ENCODE data around the gene ALG12. TPM values are rescaled to one million over a fixed set of nuclear protein-coding genes. Genes with fewer than 3 reads are reported as not detected.
"Not testable (repeated sequence)": the region's sequence is repeated elsewhere in the genome, so short reads cannot be mapped to it uniquely, and the experiment has no call there.

The ALG12 gene
- total RNA-seq, 1 experiment from 2014 or later: 29.2 TPM

- no peak for TF ChIP-seq E2F4 (CRISPR knock-in tag; IDR thresholded peaks at IDR 0.05; ENCODE audit: borderline replicate concordance, low read depth)
- no peak for TF ChIP-seq HMGA2 (CRISPR knock-in tag; IDR thresholded peaks at IDR 0.05)
- TF ChIP-seq EMX1 (CRISPR knock-in tag; IDR thresholded peaks at IDR 0.05): no peak
- no peak for TF ChIP-seq CDX4 (CRISPR knock-in tag; IDR thresholded peaks at IDR 0.05; ENCODE audit: borderline replicate concordance)
- TF ChIP-seq ZNF671 (CRISPR knock-in tag; IDR thresholded peaks at IDR 0.05): no peak
- TF ChIP-seq, protein P1, sequence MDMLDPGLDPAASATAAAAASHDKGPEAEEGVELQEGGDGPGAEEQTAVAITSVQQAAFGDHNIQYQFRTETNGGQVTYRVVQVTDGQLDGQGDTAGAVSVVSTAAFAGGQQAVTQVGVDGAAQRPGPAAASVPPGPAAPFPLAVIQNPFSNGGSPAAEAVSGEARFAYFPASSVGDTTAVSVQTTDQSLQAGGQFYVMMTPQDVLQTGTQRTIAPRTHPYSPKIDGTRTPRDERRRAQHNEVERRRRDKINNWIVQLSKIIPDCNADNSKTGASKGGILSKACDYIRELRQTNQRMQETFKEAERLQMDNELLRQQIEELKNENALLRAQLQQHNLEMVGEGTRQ (CRISPR knock-in tag; IDR thresholded peaks at IDR 0.05): peak; percentile 13; the same call in 1 of the 2 replicates
- TF ChIP-seq KAT7 (CRISPR knock-in tag; IDR thresholded peaks at IDR 0.05; ENCODE audit: borderline replicate concordance): no peak
These were observed 65.0 kb downstream of the ALG12 start, which contains the start of gene ZBED4 (continued) for GRCh38 chr22:49852898-49853894.

GRCh38 chr22:49852568-49852897 is 65.7 kb downstream of the ALG12 start:
- ATAC-seq; H3K27ac Mint-ChIP-seq; H3K9me3 Mint-ChIP-seq; DNase-seq (ENCODE audit: low spot score); H3K36me3 Mint-ChIP-seq; POLR2A ChIA-PET: not testable (repeated sequence)
- peaks cover 21% of the 10 kb centered on the region for H3K4me1 Mint-ChIP-seq
- CTCF ChIA-PET: interaction anchor here (0.6 kb wide), 1 partner anchor 47 kb away, joined by 3 read pairs; no protein-coding TSS in a partner anchor
- peaks cover 51% of the 10 kb centered on the region for H3K27me3 Mint-ChIP-seq (ENCODE audit: low read depth)
- H3K4me3 Mint-ChIP-seq: peak overlapping the region; percentile 63

DNA sequence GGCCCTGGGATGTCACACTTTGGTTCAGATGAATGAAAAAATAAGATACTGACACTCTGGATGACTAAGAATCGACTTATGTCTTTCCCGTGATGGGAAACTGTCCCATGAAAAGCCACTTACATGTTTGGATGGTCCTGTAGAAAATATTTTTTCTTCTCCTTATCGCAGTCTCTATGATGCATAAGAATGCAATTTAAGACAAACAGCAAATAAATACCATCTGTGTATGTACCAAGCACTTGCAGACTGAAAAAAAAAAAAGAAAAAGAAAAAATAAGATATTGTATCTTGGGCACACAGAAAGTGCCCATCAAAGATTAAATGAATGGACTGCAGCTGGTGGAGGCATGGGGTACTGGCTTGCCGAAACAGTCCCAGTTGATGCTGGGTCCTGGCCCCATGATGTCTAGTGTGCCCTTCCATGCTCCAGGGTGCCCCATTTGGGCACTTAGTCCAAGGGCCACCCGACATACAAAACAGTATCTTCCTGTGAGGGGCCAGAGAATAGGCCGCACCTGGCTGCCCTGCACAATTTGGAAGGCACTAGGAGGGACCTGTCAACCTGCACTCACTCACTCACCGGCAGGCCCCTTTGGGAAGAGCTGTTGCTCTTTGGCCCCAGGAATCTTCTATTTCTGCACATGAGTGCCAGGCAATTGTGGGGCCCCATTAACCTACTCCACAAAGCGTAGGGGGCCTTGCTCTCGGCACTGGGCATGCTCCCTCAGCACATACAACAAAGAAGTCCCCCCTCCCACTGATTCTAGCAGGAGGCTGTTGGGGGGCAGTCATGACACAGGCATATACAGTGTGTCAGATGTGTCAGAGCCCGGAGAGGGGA is 67.1 kb downstream of the ALG12 start:
- H3K4me3 Mint-ChIP-seq: peak overlapping the region; percentile 65; the same call in 1 of the 2 replicates
- no peak for ATAC-seq
- no peaks in the 10 kb centered on the region for H3K9me3 Mint-ChIP-seq
- H3K36me3 Mint-ChIP-seq: no peaks in the 10 kb centered on the region
- CTCF ChIA-PET: no interaction called here
- POLR2A ChIA-PET: no interaction called here
- no peak overlapping the region for H3K27ac Mint-ChIP-seq
- peaks cover 64% of the 10 kb centered on the region for H3K27me3 Mint-ChIP-seq (ENCODE audit: low read depth)
- no peak for DNase-seq (ENCODE audit: low spot score)
- peaks cover 17% of the 10 kb centered on the region for H3K4me1 Mint-ChIP-seq
- TF ChIP-seq, protein P2, sequence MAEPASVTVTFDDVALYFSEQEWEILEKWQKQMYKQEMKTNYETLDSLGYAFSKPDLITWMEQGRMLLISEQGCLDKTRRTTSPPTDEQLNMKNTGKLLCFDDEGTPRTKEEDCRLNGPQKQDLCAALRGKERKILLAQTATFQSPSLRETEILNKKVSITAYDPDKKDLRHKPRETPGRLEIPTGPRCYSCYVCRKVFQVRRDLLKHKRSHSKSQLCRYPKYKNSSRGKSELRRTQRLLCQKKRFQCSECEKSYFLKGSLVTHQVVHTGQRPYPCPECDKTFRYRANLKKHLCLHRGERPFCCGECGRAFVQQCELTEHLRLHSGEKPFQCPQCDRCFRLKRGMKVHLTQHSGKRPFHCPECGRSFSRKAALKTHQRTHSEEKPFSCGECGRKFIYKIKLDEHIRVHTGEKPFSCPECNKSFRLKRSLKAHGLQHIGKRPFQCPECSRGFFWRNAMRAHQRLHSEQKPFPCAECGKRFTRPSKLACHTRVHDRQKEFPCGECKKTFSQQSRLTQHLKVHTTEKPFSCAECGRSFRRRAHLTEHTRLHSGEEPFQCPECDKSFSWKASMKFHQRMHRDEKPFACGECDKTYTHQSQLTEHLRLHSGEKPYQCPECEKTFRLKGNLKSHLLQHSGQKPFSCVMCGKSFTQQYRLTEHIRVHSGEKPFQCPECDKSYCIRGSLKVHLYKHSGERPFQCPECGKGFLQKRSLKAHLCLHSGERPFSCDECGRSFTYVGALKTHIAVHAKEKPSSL (CRISPR knock-in tag; conservative IDR thresholded peaks at IDR 0.05): no peak
- no peak for TF ChIP-seq ZNF121 (CRISPR knock-in tag; IDR thresholded peaks at IDR 0.05)
- TF ChIP-seq, protein P3, sequence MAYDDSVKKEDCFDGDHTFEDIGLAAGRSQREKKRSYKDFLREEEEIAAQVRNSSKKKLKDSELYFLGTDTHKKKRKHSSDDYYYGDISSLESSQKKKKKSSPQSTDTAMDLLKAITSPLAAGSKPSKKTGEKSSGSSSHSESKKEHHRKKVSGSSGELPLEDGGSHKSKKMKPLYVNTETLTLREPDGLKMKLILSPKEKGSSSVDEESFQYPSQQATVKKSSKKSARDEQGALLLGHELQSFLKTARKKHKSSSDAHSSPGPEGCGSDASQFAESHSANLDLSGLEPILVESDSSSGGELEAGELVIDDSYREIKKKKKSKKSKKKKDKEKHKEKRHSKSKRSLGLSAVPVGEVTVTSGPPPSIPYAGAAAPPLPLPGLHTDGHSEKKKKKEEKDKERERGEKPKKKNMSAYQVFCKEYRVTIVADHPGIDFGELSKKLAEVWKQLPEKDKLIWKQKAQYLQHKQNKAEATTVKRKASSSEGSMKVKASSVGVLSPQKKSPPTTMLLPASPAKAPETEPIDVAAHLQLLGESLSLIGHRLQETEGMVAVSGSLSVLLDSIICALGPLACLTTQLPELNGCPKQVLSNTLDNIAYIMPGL (CRISPR knock-in tag; IDR thresholded peaks at IDR 0.05): no peak
- no peak for TF ChIP-seq FOXJ3 (CRISPR knock-in tag; IDR thresholded peaks at IDR 0.05; ENCODE audit: borderline replicate concordance)
- TF ChIP-seq ZNF317 (CRISPR knock-in tag; IDR thresholded peaks at IDR 0.05; ENCODE audit: borderline replicate concordance, low read depth): no peak
- TF ChIP-seq OVOL2 (CRISPR knock-in tag; IDR thresholded peaks at IDR 0.05; ENCODE audit: borderline replicate concordance): no peak
- TF ChIP-seq, protein P4, sequence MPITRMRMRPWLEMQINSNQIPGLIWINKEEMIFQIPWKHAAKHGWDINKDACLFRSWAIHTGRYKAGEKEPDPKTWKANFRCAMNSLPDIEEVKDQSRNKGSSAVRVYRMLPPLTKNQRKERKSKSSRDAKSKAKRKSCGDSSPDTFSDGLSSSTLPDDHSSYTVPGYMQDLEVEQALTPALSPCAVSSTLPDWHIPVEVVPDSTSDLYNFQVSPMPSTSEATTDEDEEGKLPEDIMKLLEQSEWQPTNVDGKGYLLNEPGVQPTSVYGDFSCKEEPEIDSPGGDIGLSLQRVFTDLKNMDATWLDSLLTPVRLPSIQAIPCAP (CRISPR knock-in tag; IDR thresholded peaks at IDR 0.05): no peak
- no peak for TF ChIP-seq TEAD4 (CRISPR knock-in tag; IDR thresholded peaks at IDR 0.05)
- TF ChIP-seq CDX4 (CRISPR knock-in tag; IDR thresholded peaks at IDR 0.05; ENCODE audit: borderline replicate concordance): no peak
- no peak for TF ChIP-seq ETV6 (CRISPR knock-in tag; IDR thresholded peaks at IDR 0.05)
- TF ChIP-seq, protein P5, sequence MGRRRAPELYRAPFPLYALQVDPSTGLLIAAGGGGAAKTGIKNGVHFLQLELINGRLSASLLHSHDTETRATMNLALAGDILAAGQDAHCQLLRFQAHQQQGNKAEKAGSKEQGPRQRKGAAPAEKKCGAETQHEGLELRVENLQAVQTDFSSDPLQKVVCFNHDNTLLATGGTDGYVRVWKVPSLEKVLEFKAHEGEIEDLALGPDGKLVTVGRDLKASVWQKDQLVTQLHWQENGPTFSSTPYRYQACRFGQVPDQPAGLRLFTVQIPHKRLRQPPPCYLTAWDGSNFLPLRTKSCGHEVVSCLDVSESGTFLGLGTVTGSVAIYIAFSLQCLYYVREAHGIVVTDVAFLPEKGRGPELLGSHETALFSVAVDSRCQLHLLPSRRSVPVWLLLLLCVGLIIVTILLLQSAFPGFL (CRISPR knock-in tag; IDR thresholded peaks at IDR 0.05; ENCODE audit: borderline replicate concordance): no peak
- TF ChIP-seq FOXP1 (CRISPR knock-in tag; IDR thresholded peaks at IDR 0.05; ENCODE audit: borderline replicate concordance): no peak

All from WTC11 (cell line).